Ishikawa (cell line): Measurements from ENCODE around the gene SLC46A2.

Source experiments
- CEBPB ChIP-seq: IDR thresholded peaks from 2 replicates; pipeline ENCODE4 v1.6.1; 2012
- CREB1 ChIP-seq: IDR thresholded peaks from 2 replicates; pipeline ENCODE4 v1.6.1; 2012; ENCODE audit warnings: low read depth
- EGR1 ChIP-seq: IDR thresholded peaks from 2 replicates; pipeline ENCODE4 v1.6.1; 2012
- EP300 ChIP-seq: IDR thresholded peaks from 2 replicates; pipeline ENCODE4 v1.6.1; 2012; ENCODE audit warnings: borderline replicate concordance
- FOXM1 ChIP-seq: IDR thresholded peaks from 2 replicates; pipeline ENCODE4 v1.6.1; 2012; ENCODE audit warnings: low read depth, borderline replicate concordance
- MAX ChIP-seq: IDR thresholded peaks from 2 replicates; pipeline ENCODE4 v1.6.1; 2012
- NFIC ChIP-seq: IDR thresholded peaks from 2 replicates; pipeline ENCODE4 v1.6.1; 2012
- RAD21 ChIP-seq: IDR thresholded peaks from 2 replicates; pipeline ENCODE4 v1.6.1; 2012; ENCODE audit warnings: low read depth
- REST ChIP-seq: IDR thresholded peaks from 2 replicates; pipeline ENCODE4 v1.6.1; 2012; ENCODE audit warnings: low read depth, mild to moderate bottlenecking
- TAF1 ChIP-seq: IDR thresholded peaks from 2 replicates; pipeline ENCODE4 v1.6.1; 2012; ENCODE audit warnings: low read depth, mild to moderate bottlenecking
- TCF12 ChIP-seq: IDR thresholded peaks from 2 replicates; pipeline ENCODE4 v1.6.1; 2012; ENCODE audit warnings: low read depth
- TEAD4 ChIP-seq: IDR thresholded peaks from 2 replicates; pipeline ENCODE4 v1.6.1; 2012
- USF1 ChIP-seq: IDR thresholded peaks from 2 replicates; pipeline ENCODE4 v1.6.1; 2012
- YY1 ChIP-seq: IDR thresholded peaks from 2 replicates; pipeline ENCODE4 v1.6.1; 2012; ENCODE audit warnings: low read depth
- ZBTB7A ChIP-seq: IDR thresholded peaks from 2 replicates; pipeline ENCODE4 v1.6.1; 2012; ENCODE audit warnings: low read depth

The SLC46A2 gene

GRCh38 chr9:112917987-112918362 is 27.3 kb upstream of the SLC46A2 start:
- TF ChIP-seq YY1: no peak
- no peak for TF ChIP-seq TAF1
- TF ChIP-seq REST: no peak
- TF ChIP-seq RAD21: no peak
- TF ChIP-seq TCF12: no peak
- no peak for TF ChIP-seq CREB1
- no peak for TF ChIP-seq CEBPB
- no peak for TF ChIP-seq MAX

GRCh38 chr9:112917047-112917986 is 26.6 kb upstream of the SLC46A2 start:
- TF ChIP-seq TCF12: no peak

- TF ChIP-seq FOXM1 (no peak), EGR1 (no peak), EP300 (no peak), NFIC (0 out of 2 replicates have a peak, but pooled peaks have one; percentile 21), USF1 (no peak), CEBPB (no peak), TAF1 (no peak)
These were observed 23.8 kb upstream of the SLC46A2 start for GRCh38 chr9:112914524-112914923.

- TF ChIP-seq EGR1 (no peak), YY1 (no peak), CREB1 (no peak), TAF1 (no peak), TEAD4 (no peak), RAD21 (no peak), TCF12 (no peak), MAX (no peak), CEBPB (no peak), EP300 (no peak), ZBTB7A (no peak), NFIC (no peak), REST (no peak), FOXM1 (no peak)
These were observed 22.6 kb upstream of the SLC46A2 start for GRCh38 chr9:112913326-112913725.

GRCh38 chr9:112912636-112913035 is 22.0 kb upstream of the SLC46A2 start:
- no peak for TF ChIP-seq MAX
- TF ChIP-seq TEAD4: no peak
- no peak for TF ChIP-seq TAF1
- TF ChIP-seq REST: no peak
- TF ChIP-seq ZBTB7A: no peak
- no peak for TF ChIP-seq FOXM1
- no peak for TF ChIP-seq YY1
- no peak for TF ChIP-seq RAD21
- no peak for TF ChIP-seq CEBPB
- no peak for TF ChIP-seq TCF12
- TF ChIP-seq EP300: no peak
- TF ChIP-seq CREB1: no peak
- TF ChIP-seq USF1: no peak
- TF ChIP-seq EGR1: no peak
- TF ChIP-seq NFIC: no peak
